H9 (cell line): Measurements from ENCODE around the gene NUMBL. TPM values are rescaled to one million over a fixed set of nuclear protein-coding genes. Genes with fewer than 3 reads are reported as not detected.

Experiments used
- DNase-seq: peaks from one replicate; pipeline ENCODE4 v3.0.0-alpha.2; 2017
- H2AFZ ChIP-seq: one replicate; pipeline ENCODE4 v1.6.1; 2013; ENCODE audit warnings: mild to moderate bottlenecking, low read length, control low read depth, moderate library complexity
- H2AK5ac ChIP-seq: 2 replicates; pipeline ENCODE4 v1.6.1; 2013; ENCODE audit warnings: low read length, control low read depth, mixed read lengths; ENCODE audit not compliant: insufficient read length
- H2BK120ac ChIP-seq: one replicate; pipeline ENCODE4 v1.6.1; 2013; ENCODE audit warnings: low read depth, mild to moderate bottlenecking, low read length, control low read depth, inconsistent platforms; ENCODE audit not compliant: poor library complexity, severe bottlenecking
- H2BK12ac ChIP-seq: 2 replicates; pipeline ENCODE4 v1.6.1; 2013; ENCODE audit warnings: low read length, control low read depth, mixed read lengths, low read depth; ENCODE audit not compliant: insufficient read length
- H2BK15ac ChIP-seq: 2 replicates; pipeline ENCODE4 v1.6.1; 2013; ENCODE audit warnings: low read depth, low read length, control low read depth
- H2BK20ac ChIP-seq: one replicate; pipeline ENCODE4 v1.6.1; 2013; ENCODE audit warnings: low read depth, mild to moderate bottlenecking, low read length, control low read depth, inconsistent platforms; ENCODE audit not compliant: poor library complexity, severe bottlenecking
- H2BK5ac ChIP-seq: 2 replicates; pipeline ENCODE4 v1.6.1; 2013; ENCODE audit warnings: low read length, control low read depth, mixed read lengths; ENCODE audit not compliant: insufficient read length
- H3K14ac ChIP-seq: 2 replicates; pipeline ENCODE4 v1.6.1; 2013; ENCODE audit warnings: low read length, control low read depth; ENCODE audit not compliant: insufficient read depth
- H3K18ac ChIP-seq: 2 replicates; pipeline ENCODE4 v1.6.1; 2013; ENCODE audit warnings: low read depth, mild to moderate bottlenecking, mixed read lengths, low read length, control low read depth; ENCODE audit not compliant: insufficient read length
- H3K23ac ChIP-seq: 2 replicates; pipeline ENCODE4 v1.6.1; 2013; ENCODE audit warnings: low read length, control low read depth, mixed read lengths, low read depth; ENCODE audit not compliant: insufficient read length
- H3K23me2 ChIP-seq: 2 replicates; pipeline ENCODE4 v1.6.1; 2013; ENCODE audit warnings: low read depth, mild to moderate bottlenecking, mixed read lengths, low read length, control low read depth; ENCODE audit not compliant: insufficient read length, poor library complexity, severe bottlenecking
- H3K27ac ChIP-seq: 2 replicates; pipeline ENCODE4 v1.5.1; 2013; ENCODE audit warnings: low read length, control low read depth, mixed read lengths, low read depth; ENCODE audit not compliant: insufficient read length
- H3K27me3 ChIP-seq: 2 replicates; pipeline ENCODE4 v1.6.1; 2013; ENCODE audit warnings: low read length, control low read depth, inconsistent platforms; ENCODE audit not compliant: insufficient read depth
- H3K4ac ChIP-seq: 2 replicates; pipeline ENCODE4 v1.6.1; 2013; ENCODE audit warnings: low read depth, mild to moderate bottlenecking, control low read depth, inconsistent platforms, low read length, moderate library complexity
- H3K4me1 ChIP-seq: 2 replicates; pipeline ENCODE4 v1.6.1; 2013; ENCODE audit warnings: low read length, control low read depth, inconsistent platforms; ENCODE audit not compliant: insufficient read depth
- H3K4me2 ChIP-seq: 2 replicates; pipeline ENCODE4 v1.6.1; 2013; ENCODE audit warnings: low read length, control low read depth, mixed read lengths; ENCODE audit not compliant: insufficient read length, insufficient read depth
- H3K56ac ChIP-seq: 2 replicates; pipeline ENCODE4 v1.6.1; 2013; ENCODE audit warnings: low read depth, mild to moderate bottlenecking, mixed read lengths, low read length, control low read depth; ENCODE audit not compliant: insufficient read length
- H3K79me1 ChIP-seq: 2 replicates; pipeline ENCODE4 v1.6.1; 2013; ENCODE audit warnings: low read depth, mild to moderate bottlenecking, moderate library complexity, low read length, control low read depth, inconsistent platforms; ENCODE audit not compliant: insufficient read depth, poor library complexity, severe bottlenecking
- H3K79me2 ChIP-seq: 2 replicates; pipeline ENCODE4 v1.6.1; 2013; ENCODE audit warnings: low read length, control low read depth, inconsistent platforms; ENCODE audit not compliant: insufficient read depth
- H3K9ac ChIP-seq: 2 replicates; pipeline ENCODE4 v1.6.1; 2013; ENCODE audit warnings: low read length, control low read depth, mixed read lengths; ENCODE audit not compliant: insufficient read length; ENCODE audit errors: extremely low read depth
- H3K9me3 ChIP-seq: one replicate; pipeline ENCODE4 v1.6.1; 2013; ENCODE audit warnings: low read depth, low read length, inconsistent platforms; ENCODE audit not compliant: control insufficient read depth
- H3T11ph ChIP-seq: one replicate; pipeline ENCODE4 v1.6.1; 2013; ENCODE audit warnings: mild to moderate bottlenecking, low read length, control low read depth, inconsistent platforms
- H4K20me1 ChIP-seq: one replicate; pipeline ENCODE4 v1.6.1; 2013; ENCODE audit not compliant: control insufficient read depth, insufficient read length, insufficient read depth
- H4K5ac ChIP-seq: 2 replicates; pipeline ENCODE4 v1.6.1; 2013; ENCODE audit warnings: low read depth, mild to moderate bottlenecking, mixed read lengths, low read length, control low read depth; ENCODE audit not compliant: insufficient read length
- H4K8ac ChIP-seq: replicated peaks from 2 replicates; pipeline ENCODE4 v1.6.1; 2013; ENCODE audit warnings: low read length, control low read depth, mixed read lengths, low read depth; ENCODE audit not compliant: insufficient read length
- H4K91ac ChIP-seq: 2 replicates; pipeline ENCODE4 v1.6.1; 2013; ENCODE audit warnings: low read depth, mild to moderate bottlenecking, moderate library complexity, mixed read lengths, low read length, control low read depth; ENCODE audit not compliant: insufficient read length
- H3K27ac Mint-ChIP-seq, 3 experiments: 2 replicates in 2 of 3; 3 replicates in 1 of 3; pipeline ENCODE4 v1.8.0; 2020 to 2021; ENCODE audit warnings: mixed read lengths in 3 of 3, mild to moderate bottlenecking in 1 of 3, moderate library complexity in 1 of 3
- H3K27me3 Mint-ChIP-seq: 2 replicates; pipeline ENCODE4 v1.8.0; 2021; ENCODE audit warnings: low read depth, mild to moderate bottlenecking, moderate library complexity, mixed read lengths
- H3K36me3 Mint-ChIP-seq, 3 experiments: 2 replicates in 2 of 3; 3 replicates in 1 of 3; pipeline ENCODE4 v1.8.0; 2020 to 2021; ENCODE audit warnings: low read depth in 3 of 3, mixed read lengths in 3 of 3; ENCODE audit not compliant: insufficient read depth in 1 of 3
- H3K4me1 Mint-ChIP-seq, 2 experiments: 2 replicates each; pipeline ENCODE4 v1.8.0; 2020; ENCODE audit warnings: mixed read lengths in 2 of 2
- H3K4me3 Mint-ChIP-seq, 2 experiments: 2 replicates in 1 of 2; 3 replicates in 1 of 2; pipeline ENCODE4 v1.8.0; 2020 to 2021; ENCODE audit warnings: mild to moderate bottlenecking in 2 of 2, mixed read lengths in 2 of 2, moderate library complexity in 1 of 2
- H3K9me3 Mint-ChIP-seq, 2 experiments: 2 replicates in 1 of 2; 3 replicates in 1 of 2; pipeline ENCODE4 v1.8.0; 2020; ENCODE audit warnings: mild to moderate bottlenecking in 2 of 2, mixed read lengths in 2 of 2, moderate library complexity in 1 of 2
- WGBS: extraction: QIAGEN DNeasy Blood & Tissue Kit; methylation state at CpG from one replicate; pipeline ENCODE4 v1.1.7; 2013; ENCODE audit warnings: missing lambda C conversion rate, low lambda C conversion rate, mixed read lengths; ENCODE audit not compliant: insufficient read length; ENCODE audit errors: extremely low coverage; 5-methylcytosine and 5-hydroxymethylcytosine counted together
- total RNA-seq: library from RNA; stranded (reverse); gene quantifications from 2 replicates; pipeline ENCODE4 v1.2.1, GENCODE V29; 2021
- TF ChIP-seq, protein P1 (sequence below): fragments of 200-600 bp; sonication (generic); conservative IDR thresholded peaks from 3 replicates; pipeline ENCODE4 v1.8.0; 2021; ENCODE audit warnings: antibody characterized with exemption, mild to moderate bottlenecking

The NUMBL gene
- total RNA-seq, 1 experiment from 2014 or later = 34.5 TPM

DNA sequence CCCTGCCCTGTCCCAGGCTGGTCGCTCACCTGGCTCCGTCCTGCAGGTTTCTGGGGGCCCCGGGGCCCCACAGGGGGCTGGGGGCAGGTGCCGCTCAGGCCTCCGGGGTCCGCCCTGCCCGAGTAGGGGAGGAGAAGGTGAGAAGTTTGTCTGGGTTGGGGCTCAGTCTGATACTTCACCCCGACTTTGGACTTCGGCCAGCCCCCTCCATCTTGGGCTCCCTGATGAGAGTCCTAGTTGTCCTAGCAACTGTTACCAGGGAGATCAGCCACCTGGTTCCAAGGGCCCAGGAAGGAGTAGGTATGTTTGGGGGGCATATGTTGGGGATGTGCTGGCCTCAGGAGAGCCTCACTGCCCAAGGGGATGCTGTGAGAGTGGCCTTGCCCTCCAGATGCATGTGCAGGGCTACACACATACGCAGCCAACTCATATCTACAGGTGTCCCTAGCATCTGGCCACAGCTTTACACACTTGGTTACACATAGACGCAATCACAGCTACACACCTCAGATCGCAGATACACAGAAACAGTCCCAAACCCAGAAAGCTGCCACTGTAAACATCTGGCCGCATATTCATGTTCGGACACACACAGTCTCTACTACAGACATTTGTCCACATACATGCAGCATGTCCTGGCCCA is 3.4 kb downstream of the NUMBL start:
- H3K27me3 Mint-ChIP-seq = no peaks in the 10 kb centered on the region; the same call in 1 of the 2 replicates
- Histone ChIP-seq H3K9me3 (no peaks in the 10 kb centered on the region), H3K27me3 (no peaks in the 10 kb centered on the region), H3K23ac (no peak overlapping the region), H2BK12ac (no peak overlapping the region), H4K8ac (no peak overlapping the region), H2BK120ac (no peak overlapping the region), H3K27ac (no peak overlapping the region), H3K4me2 (no peak overlapping the region), H2BK20ac (no peak overlapping the region), H2BK15ac (no peak overlapping the region), H3K14ac (no peak overlapping the region), H3K18ac (no peak overlapping the region), H2AFZ (no peak overlapping the region), H3K4ac (no peak overlapping the region), H3K4me1 (no peaks in the 10 kb centered on the region), H3K79me2 (no peaks in the 10 kb centered on the region), H3K56ac (no peak overlapping the region), H3K9ac (no peak overlapping the region), H2AK5ac (no peak overlapping the region), H3K23me2 (peaks cover 15% of the 10 kb centered on the region), H3K79me1 (no peaks in the 10 kb centered on the region), H4K91ac (no peak overlapping the region), H4K20me1 (peaks cover 9% of the 10 kb centered on the region), H4K5ac (no peak overlapping the region), H3T11ph (no peak overlapping the region), H2BK5ac (no peak overlapping the region)
- H3K9me3 Mint-ChIP-seq = no peaks in the 10 kb centered on the region
- H3K27ac Mint-ChIP-seq = no peak overlapping the region
- no peak for DNase-seq
- H3K4me3 Mint-ChIP-seq = no peak overlapping the region
- no CpG with 5 or more reads among the region's 14 CpGs for WGBS
- TF ChIP-seq, protein P1, sequence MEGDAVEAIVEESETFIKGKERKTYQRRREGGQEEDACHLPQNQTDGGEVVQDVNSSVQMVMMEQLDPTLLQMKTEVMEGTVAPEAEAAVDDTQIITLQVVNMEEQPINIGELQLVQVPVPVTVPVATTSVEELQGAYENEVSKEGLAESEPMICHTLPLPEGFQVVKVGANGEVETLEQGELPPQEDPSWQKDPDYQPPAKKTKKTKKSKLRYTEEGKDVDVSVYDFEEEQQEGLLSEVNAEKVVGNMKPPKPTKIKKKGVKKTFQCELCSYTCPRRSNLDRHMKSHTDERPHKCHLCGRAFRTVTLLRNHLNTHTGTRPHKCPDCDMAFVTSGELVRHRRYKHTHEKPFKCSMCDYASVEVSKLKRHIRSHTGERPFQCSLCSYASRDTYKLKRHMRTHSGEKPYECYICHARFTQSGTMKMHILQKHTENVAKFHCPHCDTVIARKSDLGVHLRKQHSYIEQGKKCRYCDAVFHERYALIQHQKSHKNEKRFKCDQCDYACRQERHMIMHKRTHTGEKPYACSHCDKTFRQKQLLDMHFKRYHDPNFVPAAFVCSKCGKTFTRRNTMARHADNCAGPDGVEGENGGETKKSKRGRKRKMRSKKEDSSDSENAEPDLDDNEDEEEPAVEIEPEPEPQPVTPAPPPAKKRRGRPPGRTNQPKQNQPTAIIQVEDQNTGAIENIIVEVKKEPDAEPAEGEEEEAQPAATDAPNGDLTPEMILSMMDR = no peak
- peaks cover 24 to 36% (median 33%) of the 10 kb centered on the region in 3 experiments; a peak in 6 of 7 replicates for H3K36me3 Mint-ChIP-seq
- H3K4me1 Mint-ChIP-seq = peaks cover 4 to 5% of the 10 kb centered on the region in 2 experiments
